ENCODE measurements around the gene PSPC1.

GRCh38 chr13:19720039-19720438, 62.7 kb downstream of the PSPC1 start:
- TF ChIP-seq PPARA (CRISPR knock-in tag; IDR thresholded peaks at IDR 0.05; ENCODE audit: borderline replicate concordance) (no peak), CSRNP3 (CRISPR knock-in tag; IDR thresholded peaks at IDR 0.05) (no peak), CSDC2 (CRISPR knock-in tag; IDR thresholded peaks at IDR 0.05) (no peak), ZFP30 (CRISPR knock-in tag; IDR thresholded peaks at IDR 0.05) (no peak), GLIS3 (CRISPR knock-in tag; IDR thresholded peaks at IDR 0.05) (no peak), ISL1 (CRISPR knock-in tag; IDR thresholded peaks at IDR 0.05) (no peak), POU6F1 (CRISPR knock-in tag; IDR thresholded peaks at IDR 0.05; ENCODE audit: borderline replicate concordance, low read depth) (no peak), ZFP3 (CRISPR knock-in tag; IDR thresholded peaks at IDR 0.05) (no peak), ESRRG (CRISPR knock-in tag; IDR thresholded peaks at IDR 0.05) (no peak), TCF4 (CRISPR knock-in tag; IDR thresholded peaks at IDR 0.05; ENCODE audit: borderline replicate concordance) (no peak), TOX (CRISPR knock-in tag; IDR thresholded peaks at IDR 0.05; ENCODE audit: borderline replicate concordance) (no peak), ARNTL (CRISPR knock-in tag; IDR thresholded peaks at IDR 0.05; ENCODE audit: borderline replicate concordance, low read depth) (no peak)
- TF ChIP-seq, protein P1, sequence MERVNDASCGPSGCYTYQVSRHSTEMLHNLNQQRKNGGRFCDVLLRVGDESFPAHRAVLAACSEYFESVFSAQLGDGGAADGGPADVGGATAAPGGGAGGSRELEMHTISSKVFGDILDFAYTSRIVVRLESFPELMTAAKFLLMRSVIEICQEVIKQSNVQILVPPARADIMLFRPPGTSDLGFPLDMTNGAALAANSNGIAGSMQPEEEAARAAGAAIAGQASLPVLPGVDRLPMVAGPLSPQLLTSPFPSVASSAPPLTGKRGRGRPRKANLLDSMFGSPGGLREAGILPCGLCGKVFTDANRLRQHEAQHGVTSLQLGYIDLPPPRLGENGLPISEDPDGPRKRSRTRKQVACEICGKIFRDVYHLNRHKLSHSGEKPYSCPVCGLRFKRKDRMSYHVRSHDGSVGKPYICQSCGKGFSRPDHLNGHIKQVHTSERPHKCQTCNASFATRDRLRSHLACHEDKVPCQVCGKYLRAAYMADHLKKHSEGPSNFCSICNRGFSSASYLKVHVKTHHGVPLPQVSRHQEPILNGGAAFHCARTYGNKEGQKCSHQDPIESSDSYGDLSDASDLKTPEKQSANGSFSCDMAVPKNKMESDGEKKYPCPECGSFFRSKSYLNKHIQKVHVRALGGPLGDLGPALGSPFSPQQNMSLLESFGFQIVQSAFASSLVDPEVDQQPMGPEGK (CRISPR knock-in tag; IDR thresholded peaks at IDR 0.05; ENCODE audit: borderline replicate concordance): no peak

Measured in SK-N-SH treated with all-trans-retinoic acid at 6 μM for 48 hours (cell line).